Panc1 (cell line): ENCODE measurements around the gene OR2H2.

ENCODE experiments used
- SIN3A ChIP-seq: IDR thresholded peaks from 2 replicates; pipeline ENCODE4 v1.6.1; 2012; ENCODE audit warnings: low read depth, mild to moderate bottlenecking, low read length, moderate library complexity, borderline replicate concordance; ENCODE audit not compliant: insufficient read depth
- TCF7L2 ChIP-seq: IDR thresholded peaks from 2 replicates; pipeline ENCODE4 v1.6.1; 2011; ENCODE audit warnings: mild to moderate bottlenecking, low read depth, low read length, inconsistent platforms
- TF ChIP-seq, protein P1 (sequence below): fragments of 450-650 bp; IDR thresholded peaks from 2 replicates; pipeline ENCODE4 v1.5.1; 2017; ENCODE audit warnings: mild to moderate bottlenecking
- TF ChIP-seq, protein P2 (sequence below), 2 experiments: IDR thresholded peaks; 2 replicates each; pipeline ENCODE4 v1.6.1; 2011 to 2012; ENCODE audit warnings: low read depth in 2 of 2, control low read depth in 1 of 2, low read length in 1 of 2, mild to moderate bottlenecking in 1 of 2, moderate library complexity in 1 of 2; ENCODE audit not compliant: insufficient read depth in 1 of 2

DNA sequence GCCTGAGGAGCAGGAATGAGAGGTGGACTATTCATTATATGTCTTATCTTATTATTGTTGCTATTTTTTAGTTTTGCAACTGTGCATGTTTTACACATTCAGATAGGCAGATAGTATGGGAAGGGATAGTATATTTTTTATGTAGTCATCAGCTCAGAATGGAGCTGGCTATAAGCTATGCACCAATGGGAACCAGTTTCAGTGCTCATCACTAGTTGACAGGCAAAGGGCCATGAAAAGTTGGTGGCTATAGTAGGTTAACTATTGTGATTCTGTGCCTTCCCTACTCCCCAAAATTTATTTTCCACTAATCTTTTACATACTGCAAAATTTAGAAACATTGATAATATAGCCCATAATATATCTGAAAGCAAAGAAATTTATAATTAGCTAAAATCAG, 20.0 kb upstream of the OR2H2 start:
- TF ChIP-seq, protein P1, sequence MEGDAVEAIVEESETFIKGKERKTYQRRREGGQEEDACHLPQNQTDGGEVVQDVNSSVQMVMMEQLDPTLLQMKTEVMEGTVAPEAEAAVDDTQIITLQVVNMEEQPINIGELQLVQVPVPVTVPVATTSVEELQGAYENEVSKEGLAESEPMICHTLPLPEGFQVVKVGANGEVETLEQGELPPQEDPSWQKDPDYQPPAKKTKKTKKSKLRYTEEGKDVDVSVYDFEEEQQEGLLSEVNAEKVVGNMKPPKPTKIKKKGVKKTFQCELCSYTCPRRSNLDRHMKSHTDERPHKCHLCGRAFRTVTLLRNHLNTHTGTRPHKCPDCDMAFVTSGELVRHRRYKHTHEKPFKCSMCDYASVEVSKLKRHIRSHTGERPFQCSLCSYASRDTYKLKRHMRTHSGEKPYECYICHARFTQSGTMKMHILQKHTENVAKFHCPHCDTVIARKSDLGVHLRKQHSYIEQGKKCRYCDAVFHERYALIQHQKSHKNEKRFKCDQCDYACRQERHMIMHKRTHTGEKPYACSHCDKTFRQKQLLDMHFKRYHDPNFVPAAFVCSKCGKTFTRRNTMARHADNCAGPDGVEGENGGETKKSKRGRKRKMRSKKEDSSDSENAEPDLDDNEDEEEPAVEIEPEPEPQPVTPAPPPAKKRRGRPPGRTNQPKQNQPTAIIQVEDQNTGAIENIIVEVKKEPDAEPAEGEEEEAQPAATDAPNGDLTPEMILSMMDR, result no peak
- TF ChIP-seq TCF7L2 (no peak), SIN3A (no peak)
- TF ChIP-seq, protein P2, sequence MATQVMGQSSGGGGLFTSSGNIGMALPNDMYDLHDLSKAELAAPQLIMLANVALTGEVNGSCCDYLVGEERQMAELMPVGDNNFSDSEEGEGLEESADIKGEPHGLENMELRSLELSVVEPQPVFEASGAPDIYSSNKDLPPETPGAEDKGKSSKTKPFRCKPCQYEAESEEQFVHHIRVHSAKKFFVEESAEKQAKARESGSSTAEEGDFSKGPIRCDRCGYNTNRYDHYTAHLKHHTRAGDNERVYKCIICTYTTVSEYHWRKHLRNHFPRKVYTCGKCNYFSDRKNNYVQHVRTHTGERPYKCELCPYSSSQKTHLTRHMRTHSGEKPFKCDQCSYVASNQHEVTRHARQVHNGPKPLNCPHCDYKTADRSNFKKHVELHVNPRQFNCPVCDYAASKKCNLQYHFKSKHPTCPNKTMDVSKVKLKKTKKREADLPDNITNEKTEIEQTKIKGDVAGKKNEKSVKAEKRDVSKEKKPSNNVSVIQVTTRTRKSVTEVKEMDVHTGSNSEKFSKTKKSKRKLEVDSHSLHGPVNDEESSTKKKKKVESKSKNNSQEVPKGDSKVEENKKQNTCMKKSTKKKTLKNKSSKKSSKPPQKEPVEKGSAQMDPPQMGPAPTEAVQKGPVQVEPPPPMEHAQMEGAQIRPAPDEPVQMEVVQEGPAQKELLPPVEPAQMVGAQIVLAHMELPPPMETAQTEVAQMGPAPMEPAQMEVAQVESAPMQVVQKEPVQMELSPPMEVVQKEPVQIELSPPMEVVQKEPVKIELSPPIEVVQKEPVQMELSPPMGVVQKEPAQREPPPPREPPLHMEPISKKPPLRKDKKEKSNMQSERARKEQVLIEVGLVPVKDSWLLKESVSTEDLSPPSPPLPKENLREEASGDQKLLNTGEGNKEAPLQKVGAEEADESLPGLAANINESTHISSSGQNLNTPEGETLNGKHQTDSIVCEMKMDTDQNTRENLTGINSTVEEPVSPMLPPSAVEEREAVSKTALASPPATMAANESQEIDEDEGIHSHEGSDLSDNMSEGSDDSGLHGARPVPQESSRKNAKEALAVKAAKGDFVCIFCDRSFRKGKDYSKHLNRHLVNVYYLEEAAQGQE (IDR thresholded peaks at IDR 0.05; ENCODE audit: insufficient read depth in 1 of 2, low read depth in 2 of 2, low read length in 1 of 2), result no peak
